GM23338 (cell line): ENCODE data around the gene SORT1. TPM values are rescaled to one million over a fixed set of nuclear protein-coding genes. Genes with fewer than 3 reads are reported as not detected.

Experiments
- ATAC-seq: fragments of 200-7000 bp; cut with Tn5 transposase; 3 replicates; pipeline ENCODE4 v1.9.1; 2020
- DNase-seq: peaks from one replicate; pipeline ENCODE4 v3.0.0-alpha.2; 2015; ENCODE audit warnings: low spot score
- H2AFZ ChIP-seq: fragments of 200-600 bp; sonication (generic); 2 replicates; pipeline ENCODE4 v1.8.0; 2016; ENCODE audit warnings: antibody characterized with exemption, mild to moderate bottlenecking, moderate library complexity
- H3F3A ChIP-seq: fragments of 200-600 bp; sonication (generic); replicated peaks from 2 replicates; pipeline ENCODE4 v1.8.0; 2017; ENCODE audit warnings: antibody characterized with exemption, mixed run types, low read depth
- H3K27ac ChIP-seq: fragments of 200-600 bp; sonication (generic); 2 replicates; pipeline ENCODE4 v1.6.1; 2016; ENCODE audit warnings: low read depth
- H3K27me3 ChIP-seq: fragments of 200-600 bp; sonication (generic); 2 replicates; pipeline ENCODE4 v1.8.0; 2016; ENCODE audit warnings: mild to moderate bottlenecking, mixed run types, moderate library complexity; ENCODE audit not compliant: insufficient read depth
- H3K36me3 ChIP-seq: fragments of 200-600 bp; sonication (generic); 2 replicates; pipeline ENCODE4 v1.8.0; 2016; ENCODE audit warnings: mild to moderate bottlenecking; ENCODE audit not compliant: insufficient read depth
- H3K4me1 ChIP-seq: fragments of 200-600 bp; sonication (generic); 2 replicates; pipeline ENCODE4 v1.8.0; 2016; ENCODE audit warnings: mild to moderate bottlenecking, moderate library complexity; ENCODE audit not compliant: insufficient read depth
- H3K4me2 ChIP-seq: fragments of 200-600 bp; sonication (generic); 2 replicates; pipeline ENCODE4 v1.7.1; 2017; ENCODE audit warnings: mixed run types
- H3K4me3 ChIP-seq: fragments of 200-600 bp; sonication (generic); 2 replicates; pipeline ENCODE4 v1.6.1; 2016; ENCODE audit warnings: mixed run types
- H3K79me2 ChIP-seq: fragments of 200-600 bp; sonication (generic); replicated peaks from 2 replicates; pipeline ENCODE4 v1.8.0; 2017; ENCODE audit warnings: mild to moderate bottlenecking; ENCODE audit not compliant: insufficient read depth
- H3K9me2 ChIP-seq: fragments of 200-600 bp; sonication (generic); 2 replicates; pipeline ENCODE4 v1.8.0; 2017; ENCODE audit not compliant: insufficient read depth
- H4K20me1 ChIP-seq: fragments of 200-600 bp; sonication (generic); replicated peaks from 2 replicates; pipeline ENCODE4 v1.8.0; 2017; ENCODE audit warnings: mild to moderate bottlenecking; ENCODE audit not compliant: insufficient read depth
- H3K27ac Mint-ChIP-seq: 2 replicates; pipeline ENCODE4 v1.8.0; 2020; ENCODE audit warnings: inconsistent platforms, mild to moderate bottlenecking, moderate library complexity, mixed read lengths
- H3K27me3 Mint-ChIP-seq: 3 replicates; pipeline ENCODE4 v1.8.0; 2022; ENCODE audit warnings: low read depth, mild to moderate bottlenecking, moderate library complexity, mixed read lengths, inconsistent platforms; ENCODE audit not compliant: insufficient read depth, poor library complexity
- H3K36me3 Mint-ChIP-seq: 3 replicates; pipeline ENCODE4 v1.8.0; 2021; ENCODE audit warnings: low read depth, mild to moderate bottlenecking, inconsistent platforms, moderate library complexity, mixed read lengths
- H3K4me1 Mint-ChIP-seq: 3 replicates; pipeline ENCODE4 v1.8.0; 2020; ENCODE audit warnings: mild to moderate bottlenecking, inconsistent platforms, mixed read lengths
- H3K4me3 Mint-ChIP-seq: 3 replicates; pipeline ENCODE4 v1.8.0; 2021; ENCODE audit warnings: moderate library complexity, mild to moderate bottlenecking, inconsistent platforms, mixed read lengths
- H3K9me3 Mint-ChIP-seq: 3 replicates; pipeline ENCODE4 v1.8.0; 2020; ENCODE audit warnings: moderate library complexity, mild to moderate bottlenecking, inconsistent platforms, mixed read lengths
- CREB1 ChIP-seq: fragments of 250-450 bp; sonication (Bioruptor Pico); IDR thresholded peaks from 2 replicates; pipeline ENCODE4 v1.5.0; 2020; ENCODE audit warnings: low read depth, mild to moderate bottlenecking, moderate library complexity
- EZH2 ChIP-seq: fragments of 200-600 bp; sonication (generic); IDR thresholded peaks from one replicate; pipeline ENCODE4 v1.8.0; 2017; ENCODE audit warnings: antibody characterized with exemption, mild to moderate bottlenecking, low read depth; ENCODE audit not compliant: unreplicated experiment
- EZH2phosphoT487 ChIP-seq: fragments of 200-600 bp; sonication (generic); IDR thresholded peaks from one replicate; pipeline ENCODE4 v1.8.1; 2018; ENCODE audit warnings: antibody characterized with exemption; ENCODE audit not compliant: unreplicated experiment
- JUNB ChIP-seq: IDR thresholded peaks from one replicate; pipeline ENCODE4 v1.6.1; 2016; ENCODE audit warnings: antibody characterized with exemption; ENCODE audit not compliant: unreplicated experiment
- NANOG ChIP-seq: IDR thresholded peaks from 2 replicates; pipeline ENCODE4 v1.6.1; 2016; ENCODE audit warnings: antibody characterized with exemption, borderline replicate concordance
- POLR2AphosphoS5 ChIP-seq: IDR thresholded peaks from 2 replicates; pipeline ENCODE4 v1.6.1; 2016; ENCODE audit warnings: antibody characterized with exemption, low read depth
- STAT1 ChIP-seq: IDR thresholded peaks from one replicate; pipeline ENCODE4 v1.6.1; 2016; ENCODE audit warnings: antibody characterized with exemption; ENCODE audit not compliant: unreplicated experiment
- ZNF114 ChIP-seq: fragments of 250-450 bp; sonication (Bioruptor Pico); IDR thresholded peaks from 2 replicates; pipeline ENCODE4 v1.5.0; 2020; ENCODE audit warnings: mild to moderate bottlenecking, moderate library complexity
- ZNF331 ChIP-seq: fragments of 250-450 bp; sonication (Bioruptor Pico); IDR thresholded peaks from 2 replicates; pipeline ENCODE4 v1.5.0; 2020; ENCODE audit warnings: low read depth, mild to moderate bottlenecking, moderate library complexity
- polyA plus RNA-seq: library from polyadenylated mRNA; unstranded; fragments of >200 nt; fragmentation: Nextera tagmentation; extraction: Ambion mirVana; gene quantifications from 2 replicates; pipeline ENCODE4 v1.2.1, GENCODE V29; 2016
- total RNA-seq: library from RNA; depleted of rRNA; stranded (reverse); fragments of >200 nt; shearing (Covaris generic); gene quantifications from 2 replicates; pipeline ENCODE4 v1.2.3, GENCODE V29; 2014
- TF ChIP-seq, protein P1 (sequence below): fragments of 250-450 bp; sonication (Bioruptor Pico); IDR thresholded peaks from 2 replicates; pipeline ENCODE4 v1.5.0; 2020; ENCODE audit warnings: mild to moderate bottlenecking, moderate library complexity

Gene SORT1
- total and polyA plus RNA-seq, 2 experiments from 2014 or later = 10.9 to 55.4 TPM

DNA sequence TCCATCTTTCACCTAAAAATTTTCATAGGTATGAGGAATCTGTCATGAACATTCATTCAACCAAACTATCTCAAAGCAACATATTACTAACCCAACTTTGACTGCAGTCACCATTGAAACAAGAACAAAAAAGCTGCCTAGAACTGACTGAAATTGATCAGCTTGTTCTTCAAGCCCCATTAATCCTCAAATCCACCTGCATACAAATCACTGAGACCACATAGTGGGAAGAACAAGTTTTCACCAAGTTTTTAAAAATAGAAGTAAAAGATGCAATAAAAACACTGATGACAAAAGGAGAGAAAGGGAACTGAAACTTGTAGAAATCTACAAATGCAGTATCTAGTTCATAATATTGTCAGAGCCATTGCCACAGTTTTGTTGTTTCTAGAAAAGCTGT, 6.1 kb downstream of the SORT1 start (continued):
- TF ChIP-seq STAT1 (no peak), ZNF331 (CRISPR knock-in tag) (no peak), JUNB (no peak)
- TF ChIP-seq, protein P1, sequence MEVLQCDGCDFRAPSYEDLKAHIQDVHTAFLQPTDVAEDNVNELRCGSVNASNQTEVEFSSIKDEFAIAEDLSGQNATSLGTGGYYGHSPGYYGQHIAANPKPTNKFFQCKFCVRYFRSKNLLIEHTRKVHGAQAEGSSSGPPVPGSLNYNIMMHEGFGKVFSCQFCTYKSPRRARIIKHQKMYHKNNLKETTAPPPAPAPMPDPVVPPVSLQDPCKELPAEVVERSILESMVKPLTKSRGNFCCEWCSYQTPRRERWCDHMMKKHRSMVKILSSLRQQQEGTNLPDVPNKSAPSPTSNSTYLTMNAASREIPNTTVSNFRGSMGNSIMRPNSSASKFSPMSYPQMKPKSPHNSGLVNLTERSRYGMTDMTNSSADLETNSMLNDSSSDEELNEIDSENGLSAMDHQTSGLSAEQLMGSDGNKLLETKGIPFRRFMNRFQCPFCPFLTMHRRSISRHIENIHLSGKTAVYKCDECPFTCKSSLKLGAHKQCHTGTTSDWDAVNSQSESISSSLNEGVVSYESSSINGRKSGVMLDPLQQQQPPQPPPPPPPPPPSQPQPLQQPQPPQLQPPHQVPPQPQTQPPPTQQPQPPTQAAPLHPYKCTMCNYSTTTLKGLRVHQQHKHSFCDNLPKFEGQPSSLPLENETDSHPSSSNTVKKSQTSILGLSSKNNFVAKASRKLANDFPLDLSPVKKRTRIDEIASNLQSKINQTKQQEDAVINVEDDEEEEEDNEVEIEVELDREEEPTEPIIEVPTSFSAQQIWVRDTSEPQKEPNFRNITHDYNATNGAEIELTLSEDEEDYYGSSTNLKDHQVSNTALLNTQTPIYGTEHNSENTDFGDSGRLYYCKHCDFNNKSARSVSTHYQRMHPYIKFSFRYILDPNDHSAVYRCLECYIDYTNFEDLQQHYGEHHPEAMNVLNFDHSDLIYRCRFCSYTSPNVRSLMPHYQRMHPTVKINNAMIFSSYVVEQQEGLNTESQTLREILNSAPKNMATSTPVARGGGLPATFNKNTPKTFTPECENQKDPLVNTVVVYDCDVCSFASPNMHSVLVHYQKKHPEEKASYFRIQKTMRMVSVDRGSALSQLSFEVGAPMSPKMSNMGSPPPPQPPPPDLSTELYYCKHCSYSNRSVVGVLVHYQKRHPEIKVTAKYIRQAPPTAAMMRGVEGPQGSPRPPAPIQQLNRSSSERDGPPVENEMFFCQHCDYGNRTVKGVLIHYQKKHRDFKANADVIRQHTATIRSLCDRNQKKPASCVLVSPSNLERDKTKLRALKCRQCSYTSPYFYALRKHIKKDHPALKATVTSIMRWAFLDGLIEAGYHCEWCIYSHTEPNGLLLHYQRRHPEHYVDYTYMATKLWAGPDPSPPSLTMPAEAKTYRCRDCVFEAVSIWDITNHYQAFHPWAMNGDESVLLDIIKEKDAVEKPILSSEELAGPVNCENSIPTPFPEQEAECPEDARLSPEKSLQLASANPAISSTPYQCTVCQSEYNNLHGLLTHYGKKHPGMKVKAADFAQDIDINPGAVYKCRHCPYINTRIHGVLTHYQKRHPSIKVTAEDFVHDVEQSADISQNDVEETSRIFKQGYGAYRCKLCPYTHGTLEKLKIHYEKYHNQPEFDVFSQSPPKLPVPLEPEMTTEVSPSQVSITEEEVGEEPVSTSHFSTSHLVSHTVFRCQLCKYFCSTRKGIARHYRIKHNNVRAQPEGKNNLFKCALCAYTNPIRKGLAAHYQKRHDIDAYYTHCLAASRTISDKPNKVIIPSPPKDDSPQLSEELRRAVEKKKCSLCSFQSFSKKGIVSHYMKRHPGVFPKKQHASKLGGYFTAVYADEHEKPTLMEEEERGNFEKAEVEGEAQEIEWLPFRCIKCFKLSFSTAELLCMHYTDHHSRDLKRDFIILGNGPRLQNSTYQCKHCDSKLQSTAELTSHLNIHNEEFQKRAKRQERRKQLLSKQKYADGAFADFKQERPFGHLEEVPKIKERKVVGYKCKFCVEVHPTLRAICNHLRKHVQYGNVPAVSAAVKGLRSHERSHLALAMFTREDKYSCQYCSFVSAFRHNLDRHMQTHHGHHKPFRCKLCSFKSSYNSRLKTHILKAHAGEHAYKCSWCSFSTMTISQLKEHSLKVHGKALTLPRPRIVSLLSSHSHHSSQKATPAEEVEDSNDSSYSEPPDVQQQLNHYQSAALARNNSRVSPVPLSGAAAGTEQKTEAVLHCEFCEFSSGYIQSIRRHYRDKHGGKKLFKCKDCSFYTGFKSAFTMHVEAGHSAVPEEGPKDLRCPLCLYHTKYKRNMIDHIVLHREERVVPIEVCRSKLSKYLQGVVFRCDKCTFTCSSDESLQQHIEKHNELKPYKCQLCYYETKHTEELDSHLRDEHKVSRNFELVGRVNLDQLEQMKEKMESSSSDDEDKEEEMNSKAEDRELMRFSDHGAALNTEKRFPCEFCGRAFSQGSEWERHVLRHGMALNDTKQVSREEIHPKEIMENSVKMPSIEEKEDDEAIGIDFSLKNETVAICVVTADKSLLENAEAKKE (CRISPR knock-in tag) = no peak

DNA sequence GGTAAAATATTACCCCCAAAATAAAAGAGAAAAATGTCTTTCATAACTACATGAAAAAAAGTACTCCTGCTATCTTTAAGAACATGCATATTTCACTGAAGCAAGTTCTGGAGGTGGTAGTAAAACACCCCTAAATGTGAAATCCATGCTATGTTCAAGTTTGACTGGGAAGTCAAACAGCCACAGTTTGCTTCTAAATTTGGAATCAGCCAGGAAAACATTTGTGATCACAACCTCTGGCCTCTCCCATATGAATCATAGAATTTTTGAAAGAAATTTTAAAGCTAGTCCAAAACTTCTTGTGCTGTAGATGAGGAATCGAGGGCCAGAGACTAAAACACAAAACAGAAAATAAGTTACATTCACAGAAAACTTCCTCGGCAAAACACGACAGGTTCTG, 6.6 kb downstream of the SORT1 start:
- H3K4me2 ChIP-seq = no peak overlapping the region
- Mint-ChIP-seq H3K27me3 (no peaks in the 10 kb centered on the region), H3K4me1 (peaks cover 38% of the 10 kb centered on the region), H3K27ac (0 out of 2 replicates have a peak overlapping the region, but pooled peaks have one; percentile 1), H3K9me3 (no peaks in the 10 kb centered on the region), H3K4me3 (no peak overlapping the region), H3K36me3 (no peaks in the 10 kb centered on the region)
- H3K9me2 ChIP-seq = no peaks in the 10 kb centered on the region
- H3K27ac ChIP-seq = no peak overlapping the region
- peaks cover 23% of the 10 kb centered on the region for H3K4me1 ChIP-seq
- no peaks in the 10 kb centered on the region for H3F3A ChIP-seq
- peaks cover 99% of the 10 kb centered on the region for H3K79me2 ChIP-seq
- no peak for ATAC-seq
- H3K4me3 ChIP-seq = no peak overlapping the region
- H3K36me3 ChIP-seq = no peaks in the 10 kb centered on the region
- H3K27me3 ChIP-seq = no peaks in the 10 kb centered on the region
- H2AFZ ChIP-seq = no peak overlapping the region
- DNase-seq = no peak
- peaks cover 21% of the 10 kb centered on the region for H4K20me1 ChIP-seq
- TF ChIP-seq POLR2AphosphoS5 = no peak
- no peak for TF ChIP-seq ZNF114 (CRISPR knock-in tag)
- no peak for TF ChIP-seq EZH2phosphoT487
- no peak for TF ChIP-seq NANOG
- TF ChIP-seq, protein P1 (CRISPR knock-in tag) = no peak
- TF ChIP-seq JUNB = no peak
- no peak for TF ChIP-seq EZH2
- TF ChIP-seq STAT1 = no peak
- no peak for TF ChIP-seq ZNF331 (CRISPR knock-in tag)
- no peak for TF ChIP-seq CREB1
